Body of pancreas (tissue), 4 donors: ENCODE results near the gene LPP. TPM values are rescaled to one million over a fixed set of nuclear protein-coding genes. Genes with fewer than 3 reads are reported as not detected.

Experiments
- ATAC-seq: fragments of 150-250 bp; one replicate; pipeline ENCODE4 v1.9.1; 2016
- DNase-seq, 4 donors: peaks; one replicate each; pipeline ENCODE4 v3.0.0-alpha.2; 2019
- H3K27ac ChIP-seq, 4 donors: fragments of 200-600 bp; sonication (generic); 1 replicate in 3 of 4; 2 replicates in 1 of 4; pipeline versions ENCODE4 v1.5.1 to v1.6.1; 2016 to 2019; ENCODE audit warnings: mild to moderate bottlenecking in 1 of 4, mixed read lengths in 1 of 4, moderate library complexity in 1 of 4
- H3K27me3 ChIP-seq, 2 donors: fragments of 200-600 bp; sonication (generic); one replicate each; pipeline ENCODE4 v1.6.0; 2016; ENCODE audit warnings: mild to moderate bottlenecking in 1 of 2
- H3K36me3 ChIP-seq, 2 donors: fragments of 200-600 bp; sonication (generic); replicated peaks in 1 of 2; 2 replicates each; pipeline ENCODE4 v1.5.1; 2016; ENCODE audit warnings: low read depth in 2 of 2; ENCODE audit not compliant: insufficient read depth in 1 of 2
- H3K4me1 ChIP-seq: fragments of 200-600 bp; sonication (generic); one replicate; pipeline ENCODE4 v1.6.0; 2016
- H3K4me3 ChIP-seq, 2 donors: fragments of 200-600 bp; sonication (generic); 1 replicate in 1 of 2; 2 replicates in 1 of 2; pipeline ENCODE4 v1.5.1; 2016 to 2019
- H3K9me3 ChIP-seq, 3 donors: fragments of 200-600 bp; sonication (generic); 1 replicate in 2 of 3; 2 replicates in 1 of 3; pipeline ENCODE4 v1.5.1; 2016
- POLR2A ChIP-seq, 3 donors: fragments of 450-650 bp; IDR thresholded peaks; one replicate each; pipeline ENCODE4 v1.6.1; 2016; ENCODE audit warnings: antibody characterized with exemption in 3 of 3, mild to moderate bottlenecking in 2 of 3
- WGBS, 2 donors: methylation state at CpG; one replicate each; pipeline ENCODE4 v1.1.5; 2017; 5-methylcytosine and 5-hydroxymethylcytosine counted together
- intact Hi-C: fragments of 100-400 bp; cut with DNase I; formaldehyde crosslinking; loops from one replicate; pipeline ENCODE4 v1.15.1; 2023
- total RNA-seq, 2 donors: library from RNA; depleted of rRNA; stranded (reverse); fragments of >200 nt; gene quantifications; one replicate each; pipeline ENCODE4 v1.1.0, GENCODE V29; 2016
- TF ChIP-seq, protein P1 (sequence below), 7 experiments: fragments of 450-650 bp in 4 of 7; fragments of 200-600 bp in 3 of 7; sonication (generic) in 3 of 7; IDR thresholded peaks; one replicate each; pipeline ENCODE4 v1.5.1; 2016 to 2019; ENCODE audit warnings: antibody characterized with exemption in 7 of 7

LPP gene
- total RNA-seq, 2 donors from 2014 or later = 60.6 to 65.1 TPM

DNA sequence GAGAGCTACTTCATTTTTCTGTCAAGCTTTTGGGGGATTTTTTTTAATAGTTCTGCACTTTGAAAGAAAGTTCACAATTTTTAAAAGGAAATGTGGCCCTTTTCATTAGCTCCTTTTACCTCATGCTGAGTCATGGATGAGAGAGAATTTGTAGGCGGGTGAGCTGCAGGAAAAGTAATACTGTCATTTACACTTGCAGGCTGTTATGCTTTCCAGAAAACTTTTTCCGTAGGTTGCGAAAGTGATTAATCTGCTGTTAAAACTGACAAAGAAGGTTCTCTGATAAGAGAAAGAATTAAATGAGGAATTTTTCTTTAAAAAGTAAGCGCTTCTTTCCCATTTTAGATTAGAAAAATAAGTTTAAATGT, 430.2 kb downstream of the LPP start:
- Histone ChIP-seq H3K4me1 (peaks cover 8% of the 10 kb centered on the region), H3K27me3 (no peaks in the 10 kb centered on the region), H3K4me3 (no peak overlapping the region), H3K36me3 (no peaks in the 10 kb centered on the region), H3K9me3 (no peaks in the 10 kb centered on the region), H3K27ac (peak overlapping the region in 1 of 4 donors; percentile 6)
- intact Hi-C loops = no loop called here
- TF ChIP-seq, protein P1, sequence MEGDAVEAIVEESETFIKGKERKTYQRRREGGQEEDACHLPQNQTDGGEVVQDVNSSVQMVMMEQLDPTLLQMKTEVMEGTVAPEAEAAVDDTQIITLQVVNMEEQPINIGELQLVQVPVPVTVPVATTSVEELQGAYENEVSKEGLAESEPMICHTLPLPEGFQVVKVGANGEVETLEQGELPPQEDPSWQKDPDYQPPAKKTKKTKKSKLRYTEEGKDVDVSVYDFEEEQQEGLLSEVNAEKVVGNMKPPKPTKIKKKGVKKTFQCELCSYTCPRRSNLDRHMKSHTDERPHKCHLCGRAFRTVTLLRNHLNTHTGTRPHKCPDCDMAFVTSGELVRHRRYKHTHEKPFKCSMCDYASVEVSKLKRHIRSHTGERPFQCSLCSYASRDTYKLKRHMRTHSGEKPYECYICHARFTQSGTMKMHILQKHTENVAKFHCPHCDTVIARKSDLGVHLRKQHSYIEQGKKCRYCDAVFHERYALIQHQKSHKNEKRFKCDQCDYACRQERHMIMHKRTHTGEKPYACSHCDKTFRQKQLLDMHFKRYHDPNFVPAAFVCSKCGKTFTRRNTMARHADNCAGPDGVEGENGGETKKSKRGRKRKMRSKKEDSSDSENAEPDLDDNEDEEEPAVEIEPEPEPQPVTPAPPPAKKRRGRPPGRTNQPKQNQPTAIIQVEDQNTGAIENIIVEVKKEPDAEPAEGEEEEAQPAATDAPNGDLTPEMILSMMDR (IDR thresholded peaks at IDR 0.05) = no peak
- no peak for TF ChIP-seq POLR2A (IDR thresholded peaks at IDR 0.05)
- 25 to 44% methylated on average over 4 of the region's 4 CpGs for WGBS, 2 donors
- peak in 1 of 4 donors; percentile 25 for DNase-seq
- peak; percentile 78 for ATAC-seq

DNA sequence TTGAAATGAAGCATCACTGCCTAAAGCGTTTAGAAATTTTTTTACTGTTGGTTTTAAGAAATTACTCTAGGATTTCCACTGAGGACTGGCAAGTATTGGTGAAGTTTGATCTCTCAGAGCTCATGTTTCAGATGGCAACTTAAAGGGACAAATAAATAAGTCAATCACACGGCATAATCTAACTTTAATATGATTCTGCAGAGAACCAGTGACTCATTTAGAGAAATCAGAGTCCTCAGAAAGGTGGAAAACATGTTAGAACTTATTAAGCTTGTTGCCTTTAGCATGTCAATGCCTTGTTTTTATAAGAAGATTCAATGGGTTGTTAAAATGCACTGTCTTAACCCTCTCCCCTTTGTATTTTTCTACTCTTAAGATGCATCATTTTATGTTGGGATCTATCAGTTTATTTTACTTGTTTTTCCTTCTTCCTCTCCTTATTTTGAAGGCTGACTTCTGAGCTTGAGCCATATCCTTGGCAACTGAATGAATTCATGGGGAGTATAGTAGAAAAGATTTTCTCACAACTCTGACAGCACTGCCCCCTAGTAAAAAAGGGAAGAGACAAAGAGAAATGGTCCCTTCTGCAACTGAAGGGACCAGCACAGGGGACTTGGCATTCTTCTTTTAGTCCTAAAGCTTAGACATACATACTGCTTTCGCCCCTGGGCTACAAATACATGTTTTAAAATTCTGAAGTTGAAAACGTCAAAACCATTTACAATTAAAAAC, 431.2 kb downstream of the LPP start:
- Histone ChIP-seq H3K4me1 (peaks cover 8% of the 10 kb centered on the region), H3K27ac (no peak overlapping the region), H3K36me3 (no peaks in the 10 kb centered on the region), H3K9me3 (no peaks in the 10 kb centered on the region), H3K27me3 (no peaks in the 10 kb centered on the region), H3K4me3 (no peak overlapping the region)
- DNase-seq = no peak
- intact Hi-C loops = no loop called here
- WGBS, 2 donors = 60 to 78% methylated on average over 4 of the region's 4 CpGs
- TF ChIP-seq, protein P1 (IDR thresholded peaks at IDR 0.05) = no peak
- no peak for TF ChIP-seq POLR2A (IDR thresholded peaks at IDR 0.05)
- ATAC-seq = no peak

DNA sequence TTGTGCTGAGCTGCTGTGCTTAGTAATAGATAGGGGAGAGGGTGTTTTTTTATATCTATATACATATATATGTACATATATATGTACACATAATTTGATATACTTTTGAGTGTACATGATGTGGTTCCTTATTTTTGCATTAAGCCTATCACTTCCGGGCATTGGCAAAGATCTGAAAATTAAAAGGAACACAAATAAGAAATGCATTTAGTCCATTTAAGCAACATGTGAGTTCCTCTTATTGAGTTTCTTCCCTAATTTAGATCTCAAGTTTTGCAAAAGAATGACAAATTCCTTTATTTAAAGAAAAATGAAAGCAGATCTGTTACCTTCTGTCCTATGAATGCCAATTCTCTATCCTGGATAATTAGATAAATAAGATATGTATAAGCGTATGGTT, 435.1 kb downstream of the LPP start:
- Histone ChIP-seq H3K27me3 (no peaks in the 10 kb centered on the region), H3K4me1 (peaks cover under 1% of the 10 kb centered on the region), H3K36me3 (no peaks in the 10 kb centered on the region), H3K4me3 (no peak overlapping the region), H3K27ac (peak overlapping the region in 1 of 4 donors; percentile 37), H3K9me3 (no peaks in the 10 kb centered on the region)
- TF ChIP-seq, protein P1 (IDR thresholded peaks at IDR 0.05) = no peak
- no peak for TF ChIP-seq POLR2A (IDR thresholded peaks at IDR 0.05)
- intact Hi-C loops = no loop called here
- no peak for DNase-seq
- ATAC-seq = no peak
- WGBS, 2 donors = 74 to 92% methylated on average over 2 of the region's 2 CpGs

DNA sequence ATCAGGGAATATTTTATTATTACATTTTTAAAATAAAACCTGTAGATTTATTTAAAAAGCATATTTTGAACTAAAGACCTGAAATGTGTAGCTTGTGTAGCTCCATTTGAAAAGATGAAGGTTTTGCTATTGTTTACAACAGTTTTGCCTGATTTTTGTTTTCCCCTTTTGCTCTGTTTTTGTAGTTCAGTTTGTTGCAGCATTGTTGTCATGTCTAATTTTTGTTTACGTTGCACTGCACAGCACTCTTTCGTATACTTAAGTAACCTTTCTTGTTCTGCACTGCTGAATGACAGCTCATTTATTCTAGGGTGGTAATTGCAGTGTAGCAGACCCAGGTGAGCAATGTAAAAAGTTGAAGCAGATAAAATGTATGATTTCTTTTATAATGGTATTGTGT, 435.8 kb downstream of the LPP start:
- H3K27ac ChIP-seq = no peak overlapping the region
- 88 to 90% methylated on average over 2 of the region's 2 CpGs for WGBS, 2 donors
- H3K36me3 ChIP-seq = no peaks in the 10 kb centered on the region
- no peaks in the 10 kb centered on the region for H3K4me1 ChIP-seq
- DNase-seq (no peak), ATAC-seq (no peak)
- intact Hi-C loops = no loop called here
- H3K9me3 ChIP-seq = no peaks in the 10 kb centered on the region
- no peak overlapping the region for H3K4me3 ChIP-seq
- H3K27me3 ChIP-seq = no peaks in the 10 kb centered on the region
- no peak for TF ChIP-seq POLR2A (IDR thresholded peaks at IDR 0.05)
- TF ChIP-seq, protein P1 (IDR thresholded peaks at IDR 0.05) = no peak

DNA sequence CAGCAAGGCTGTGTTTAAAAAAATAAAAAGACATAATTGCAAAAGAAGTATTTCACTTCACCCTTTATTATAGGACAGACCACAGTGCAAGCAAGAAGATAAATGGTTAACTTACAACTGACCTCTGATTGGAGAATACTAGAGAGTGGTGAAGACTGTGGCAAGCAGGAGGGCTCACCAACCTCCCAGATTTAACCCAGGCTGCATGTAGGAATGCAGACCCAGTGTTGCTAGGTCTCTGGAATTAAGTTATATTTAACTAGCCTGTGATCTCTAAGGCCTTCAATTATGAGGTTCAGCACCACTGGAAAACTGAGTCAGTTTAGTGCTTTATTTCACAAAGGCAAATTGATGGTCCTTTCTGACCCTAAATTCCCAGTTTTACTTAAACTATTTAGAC, 436.6 kb downstream of the LPP start:
- H3K27me3 ChIP-seq = no peaks in the 10 kb centered on the region
- no peak for ATAC-seq
- DNase-seq = no peak
- H3K4me3 ChIP-seq = no peak overlapping the region
- TF ChIP-seq POLR2A (IDR thresholded peaks at IDR 0.05) = no peak
- TF ChIP-seq, protein P1 (IDR thresholded peaks at IDR 0.05) = no peak
- no peaks in the 10 kb centered on the region for H3K9me3 ChIP-seq
- H3K27ac ChIP-seq = no peak overlapping the region
- H3K4me1 ChIP-seq = no peaks in the 10 kb centered on the region
- intact Hi-C loops = no loop called here
- no peaks in the 10 kb centered on the region for H3K36me3 ChIP-seq
